ENCODE data around the gene ANTXR1.

The ANTXR1 gene

GRCh38 chr2:69102041-69102593, 89.1 kb downstream of the ANTXR1 start:
- DNase-seq, result no peak

- DNase-seq, result no peak
Observed at GRCh38 chr2:69103419-69103818, 90.4 kb downstream of the ANTXR1 start.

GRCh38 chr2:69104261-69104660, 91.3 kb downstream of the ANTXR1 start:
- no peak for DNase-seq

- DNase-seq, result no peak
Observed at GRCh38 chr2:69109255-69109654, 96.3 kb downstream of the ANTXR1 start.

- no peak for DNase-seq
Observed at GRCh38 chr2:69111076-69111475, 98.1 kb downstream of the ANTXR1 start.

GRCh38 chr2:69113627-69114026, 100.6 kb downstream of the ANTXR1 start:
- no peak for DNase-seq

GRCh38 chr2:69114534-69114933, 101.6 kb downstream of the ANTXR1 start:
- no peak for DNase-seq

- DNase-seq, result no peak
Observed at GRCh38 chr2:69116438-69116837, 103.5 kb downstream of the ANTXR1 start.

GRCh38 chr2:69118609-69119008, 105.6 kb downstream of the ANTXR1 start:
- no peak for DNase-seq

- no peak for DNase-seq
Observed at GRCh38 chr2:69119104-69119894, 106.3 kb downstream of the ANTXR1 start.

- no peak for DNase-seq
Observed at GRCh38 chr2:69122271-69122670, 109.3 kb downstream of the ANTXR1 start.

GRCh38 chr2:69123182-69123581, 110.2 kb downstream of the ANTXR1 start:
- no peak for DNase-seq

- no peak for DNase-seq
Observed at GRCh38 chr2:69124343-69124742, 111.4 kb downstream of the ANTXR1 start.

- no peak for DNase-seq
Observed at GRCh38 chr2:69125816-69126215, 112.8 kb downstream of the ANTXR1 start.

GRCh38 chr2:69126341-69126740, 113.4 kb downstream of the ANTXR1 start:
- no peak for DNase-seq

- DNase-seq, result no peak
Observed at GRCh38 chr2:69131452-69131851, 118.5 kb downstream of the ANTXR1 start.

- no peak for DNase-seq
Observed at GRCh38 chr2:69131983-69132675, 119.2 kb downstream of the ANTXR1 start.

- no peak for DNase-seq
Observed at GRCh38 chr2:69132960-69133590, 120.1 kb downstream of the ANTXR1 start.

- no peak for DNase-seq
Observed at GRCh38 chr2:69133898-69134297, 120.9 kb downstream of the ANTXR1 start.

GRCh38 chr2:69134306-69134945, 121.4 kb downstream of the ANTXR1 start:
- DNase-seq, result no peak

- no peak for DNase-seq
Observed at GRCh38 chr2:69138247-69138772, 125.3 kb downstream of the ANTXR1 start.

- DNase-seq, result no peak
Observed at GRCh38 chr2:69138793-69139459, 125.9 kb downstream of the ANTXR1 start.

All from CD4-positive, alpha-beta T cell treated with Interleukin-21 for 1 hour (primary cell).